Measurements from ENCODE around the gene EPAS1.

EPAS1 gene

GRCh38 chr2:46305187-46305586 is 8.0 kb downstream of the EPAS1 start:
- no peak overlapping the region for H3K4me3 ChIP-seq (replicated peaks; ENCODE audit: insufficient read depth, low read length)
- no peak for DNase-seq (ENCODE audit: low read depth in 1 of 2, low spot score in 1 of 2)
- H3K27me3 ChIP-seq (ENCODE audit: insufficient read depth, poor library complexity, severe bottlenecking), result peaks cover 11% of the 10 kb centered on the region
- no peak overlapping the region for H3K27ac ChIP-seq (replicated peaks)
- TF ChIP-seq GABPA (IDR thresholded peaks at IDR 0.05; ENCODE audit: low read depth) (no peak), POLR2AphosphoS5 (IDR thresholded peaks at IDR 0.05; ENCODE audit: low read depth) (no peak), SPI1 (IDR thresholded peaks at IDR 0.05; ENCODE audit: borderline replicate concordance, low read depth) (no peak)
- TF ChIP-seq, protein P1, sequence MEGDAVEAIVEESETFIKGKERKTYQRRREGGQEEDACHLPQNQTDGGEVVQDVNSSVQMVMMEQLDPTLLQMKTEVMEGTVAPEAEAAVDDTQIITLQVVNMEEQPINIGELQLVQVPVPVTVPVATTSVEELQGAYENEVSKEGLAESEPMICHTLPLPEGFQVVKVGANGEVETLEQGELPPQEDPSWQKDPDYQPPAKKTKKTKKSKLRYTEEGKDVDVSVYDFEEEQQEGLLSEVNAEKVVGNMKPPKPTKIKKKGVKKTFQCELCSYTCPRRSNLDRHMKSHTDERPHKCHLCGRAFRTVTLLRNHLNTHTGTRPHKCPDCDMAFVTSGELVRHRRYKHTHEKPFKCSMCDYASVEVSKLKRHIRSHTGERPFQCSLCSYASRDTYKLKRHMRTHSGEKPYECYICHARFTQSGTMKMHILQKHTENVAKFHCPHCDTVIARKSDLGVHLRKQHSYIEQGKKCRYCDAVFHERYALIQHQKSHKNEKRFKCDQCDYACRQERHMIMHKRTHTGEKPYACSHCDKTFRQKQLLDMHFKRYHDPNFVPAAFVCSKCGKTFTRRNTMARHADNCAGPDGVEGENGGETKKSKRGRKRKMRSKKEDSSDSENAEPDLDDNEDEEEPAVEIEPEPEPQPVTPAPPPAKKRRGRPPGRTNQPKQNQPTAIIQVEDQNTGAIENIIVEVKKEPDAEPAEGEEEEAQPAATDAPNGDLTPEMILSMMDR (IDR thresholded peaks at IDR 0.05; ENCODE audit: insufficient read depth, low read length), result no peak
- TF ChIP-seq, protein P2, sequence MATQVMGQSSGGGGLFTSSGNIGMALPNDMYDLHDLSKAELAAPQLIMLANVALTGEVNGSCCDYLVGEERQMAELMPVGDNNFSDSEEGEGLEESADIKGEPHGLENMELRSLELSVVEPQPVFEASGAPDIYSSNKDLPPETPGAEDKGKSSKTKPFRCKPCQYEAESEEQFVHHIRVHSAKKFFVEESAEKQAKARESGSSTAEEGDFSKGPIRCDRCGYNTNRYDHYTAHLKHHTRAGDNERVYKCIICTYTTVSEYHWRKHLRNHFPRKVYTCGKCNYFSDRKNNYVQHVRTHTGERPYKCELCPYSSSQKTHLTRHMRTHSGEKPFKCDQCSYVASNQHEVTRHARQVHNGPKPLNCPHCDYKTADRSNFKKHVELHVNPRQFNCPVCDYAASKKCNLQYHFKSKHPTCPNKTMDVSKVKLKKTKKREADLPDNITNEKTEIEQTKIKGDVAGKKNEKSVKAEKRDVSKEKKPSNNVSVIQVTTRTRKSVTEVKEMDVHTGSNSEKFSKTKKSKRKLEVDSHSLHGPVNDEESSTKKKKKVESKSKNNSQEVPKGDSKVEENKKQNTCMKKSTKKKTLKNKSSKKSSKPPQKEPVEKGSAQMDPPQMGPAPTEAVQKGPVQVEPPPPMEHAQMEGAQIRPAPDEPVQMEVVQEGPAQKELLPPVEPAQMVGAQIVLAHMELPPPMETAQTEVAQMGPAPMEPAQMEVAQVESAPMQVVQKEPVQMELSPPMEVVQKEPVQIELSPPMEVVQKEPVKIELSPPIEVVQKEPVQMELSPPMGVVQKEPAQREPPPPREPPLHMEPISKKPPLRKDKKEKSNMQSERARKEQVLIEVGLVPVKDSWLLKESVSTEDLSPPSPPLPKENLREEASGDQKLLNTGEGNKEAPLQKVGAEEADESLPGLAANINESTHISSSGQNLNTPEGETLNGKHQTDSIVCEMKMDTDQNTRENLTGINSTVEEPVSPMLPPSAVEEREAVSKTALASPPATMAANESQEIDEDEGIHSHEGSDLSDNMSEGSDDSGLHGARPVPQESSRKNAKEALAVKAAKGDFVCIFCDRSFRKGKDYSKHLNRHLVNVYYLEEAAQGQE (IDR thresholded peaks at IDR 0.05; ENCODE audit: insufficient replicate concordance, low read depth), result no peak

GRCh38 chr2:46305767-46306166 is 8.6 kb downstream of the EPAS1 start:
- Histone ChIP-seq H3K4me3 (replicated peaks; ENCODE audit: insufficient read depth, low read length) (no peak overlapping the region), H3K27me3 (ENCODE audit: insufficient read depth, poor library complexity, severe bottlenecking) (peaks cover 6% of the 10 kb centered on the region), H3K27ac (replicated peaks) (no peak overlapping the region)
- DNase-seq (ENCODE audit: low read depth in 1 of 2, low spot score in 1 of 2), result no peak
- no peak for TF ChIP-seq POLR2AphosphoS5 (IDR thresholded peaks at IDR 0.05; ENCODE audit: low read depth)

DNA sequence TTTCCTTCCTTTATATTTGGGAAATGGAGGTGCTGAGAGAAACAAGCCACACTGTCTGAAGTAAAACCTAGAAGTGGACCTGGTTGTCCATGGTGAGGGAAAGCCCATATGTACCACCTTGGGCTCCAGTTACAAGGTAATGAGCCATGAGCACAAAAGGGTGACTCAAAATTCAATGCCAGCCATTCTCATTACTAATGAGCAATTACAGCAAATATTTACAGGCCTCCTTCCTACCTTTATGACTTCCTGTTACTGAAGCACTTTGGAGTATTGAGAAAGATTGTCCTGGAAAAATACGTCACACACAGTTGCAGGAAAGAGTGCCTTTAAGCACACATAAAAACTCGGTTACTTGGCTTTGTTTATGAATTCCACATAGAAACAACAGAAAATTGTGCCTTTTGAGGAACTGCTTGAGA is 9.1 kb downstream of the EPAS1 start:
- Histone ChIP-seq H3K27me3 (ENCODE audit: insufficient read depth, poor library complexity, severe bottlenecking) (peaks cover under 1% of the 10 kb centered on the region), H3K4me3 (replicated peaks; ENCODE audit: insufficient read depth, low read length) (no peak overlapping the region), H3K27ac (replicated peaks) (no peak overlapping the region)
- TF ChIP-seq GABPA (IDR thresholded peaks at IDR 0.05; ENCODE audit: low read depth) (no peak), SPI1 (IDR thresholded peaks at IDR 0.05; ENCODE audit: borderline replicate concordance, low read depth) (peak; percentile 19; the same call in 1 of the 2 replicates), POLR2AphosphoS5 (IDR thresholded peaks at IDR 0.05; ENCODE audit: low read depth) (no peak)
- TF ChIP-seq, protein P2 (IDR thresholded peaks at IDR 0.05; ENCODE audit: insufficient replicate concordance, low read depth), result no peak
- TF ChIP-seq, protein P1 (IDR thresholded peaks at IDR 0.05; ENCODE audit: insufficient read depth, low read length), result no peak
- DNase-seq (ENCODE audit: low read depth in 1 of 2, low spot score in 1 of 2), result no peak

GRCh38 chr2:46306988-46307655 is 9.9 kb downstream of the EPAS1 start:
- Histone ChIP-seq H3K4me3 (replicated peaks; ENCODE audit: insufficient read depth, low read length) (no peak overlapping the region), H3K27ac (replicated peaks) (no peak overlapping the region), H3K27me3 (ENCODE audit: insufficient read depth, poor library complexity, severe bottlenecking) (no peaks in the 10 kb centered on the region)
- TF ChIP-seq, protein P1 (IDR thresholded peaks at IDR 0.05; ENCODE audit: insufficient read depth, low read length), result no peak
- no peak for TF ChIP-seq POLR2AphosphoS5 (IDR thresholded peaks at IDR 0.05; ENCODE audit: low read depth)
- no peak for TF ChIP-seq GABPA (IDR thresholded peaks at IDR 0.05; ENCODE audit: low read depth)
- TF ChIP-seq, protein P2 (IDR thresholded peaks at IDR 0.05; ENCODE audit: insufficient replicate concordance, low read depth), result no peak
- no peak for TF ChIP-seq SPI1 (IDR thresholded peaks at IDR 0.05; ENCODE audit: borderline replicate concordance, low read depth)
- no peak for DNase-seq (ENCODE audit: low read depth in 1 of 2, low spot score in 1 of 2)

Data from HL-60 (cell line).